ENCODE results near the gene PPP3R1.

GRCh38 chr2:68292108-68292710, 39.9 kb upstream of the PPP3R1 start:
- peak; percentile 60 for TF ChIP-seq CTCF (tag by site-specific recombination; IDR thresholded peaks at IDR 0.05)
- no peak for TF ChIP-seq HOXA7 (CRISPR knock-in tag; IDR thresholded peaks at IDR 0.05; ENCODE audit: borderline replicate concordance)
- TF ChIP-seq ZBTB8A (tag by site-specific recombination; IDR thresholded peaks at IDR 0.05), result no peak
- peak; percentile 62 for TF ChIP-seq ZNF654 (tag by site-specific recombination; IDR thresholded peaks at IDR 0.05; ENCODE audit: low read depth)
- TF ChIP-seq REST (tag by site-specific recombination; IDR thresholded peaks at IDR 0.05), result no peak
- TF ChIP-seq KLF9 (tag by site-specific recombination; IDR thresholded peaks at IDR 0.05; ENCODE audit: low read depth), result no peak
